BE2C (cell line): Measurements from ENCODE around the gene RSPO1.

Experiments
- DNase-seq: peaks from one replicate; pipeline ENCODE4 v3.0.0-alpha.2; 2020
- H3K27me3 ChIP-seq: fragments of 250-450 bp; sonication (Bioruptor Pico); 2 replicates; pipeline ENCODE4 v1.5.1; 2020; ENCODE audit warnings: mild to moderate bottlenecking
- H3K36me3 ChIP-seq: fragments of 250-450 bp; sonication (Bioruptor Pico); 2 replicates; pipeline ENCODE4 v1.5.1; 2020; ENCODE audit warnings: mild to moderate bottlenecking
- H3K4me1 ChIP-seq: fragments of 250-450 bp; sonication (Bioruptor Pico); 2 replicates; pipeline ENCODE4 v1.5.1; 2020
- H3K4me3 ChIP-seq: 2 replicates; pipeline ENCODE4 v1.5.1; 2011; ENCODE audit warnings: low read depth, low read length
- H3K9me3 ChIP-seq: fragments of 250-450 bp; sonication (Bioruptor Pico); 2 replicates; pipeline ENCODE4 v1.5.1; 2020
- TF ChIP-seq, protein P1 (sequence below): IDR thresholded peaks from 2 replicates; pipeline ENCODE4 v1.5.1; 2012; ENCODE audit warnings: mild to moderate bottlenecking, low read depth, low read length

Gene RSPO1

DNA sequence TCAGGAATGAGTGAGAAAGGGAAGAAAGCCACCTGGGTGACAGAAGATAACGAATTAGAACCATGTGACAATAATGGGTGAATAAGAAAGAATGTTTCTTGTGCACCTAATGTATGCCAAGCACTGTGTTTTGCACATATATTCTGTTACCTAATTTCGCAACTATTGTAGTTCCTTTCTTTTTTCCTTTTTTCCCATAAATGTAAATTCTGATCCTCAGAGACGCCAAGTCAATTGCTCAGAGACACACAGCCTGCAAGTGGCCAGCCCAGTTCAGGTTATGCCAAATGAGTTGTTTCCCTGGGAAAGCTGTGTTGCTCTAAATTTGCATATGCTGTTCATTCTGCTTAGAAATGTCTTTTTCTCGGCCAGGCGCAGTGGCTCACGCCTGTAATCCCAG, 1.7 kb upstream of the RSPO1 start:
- Histone ChIP-seq H3K9me3 (no peaks in the 10 kb centered on the region), H3K4me3 (no peak overlapping the region), H3K4me1 (no peaks in the 10 kb centered on the region), H3K27me3 (peaks cover 48% of the 10 kb centered on the region), H3K36me3 (no peaks in the 10 kb centered on the region)
- DNase-seq: no peak
- TF ChIP-seq, protein P1, sequence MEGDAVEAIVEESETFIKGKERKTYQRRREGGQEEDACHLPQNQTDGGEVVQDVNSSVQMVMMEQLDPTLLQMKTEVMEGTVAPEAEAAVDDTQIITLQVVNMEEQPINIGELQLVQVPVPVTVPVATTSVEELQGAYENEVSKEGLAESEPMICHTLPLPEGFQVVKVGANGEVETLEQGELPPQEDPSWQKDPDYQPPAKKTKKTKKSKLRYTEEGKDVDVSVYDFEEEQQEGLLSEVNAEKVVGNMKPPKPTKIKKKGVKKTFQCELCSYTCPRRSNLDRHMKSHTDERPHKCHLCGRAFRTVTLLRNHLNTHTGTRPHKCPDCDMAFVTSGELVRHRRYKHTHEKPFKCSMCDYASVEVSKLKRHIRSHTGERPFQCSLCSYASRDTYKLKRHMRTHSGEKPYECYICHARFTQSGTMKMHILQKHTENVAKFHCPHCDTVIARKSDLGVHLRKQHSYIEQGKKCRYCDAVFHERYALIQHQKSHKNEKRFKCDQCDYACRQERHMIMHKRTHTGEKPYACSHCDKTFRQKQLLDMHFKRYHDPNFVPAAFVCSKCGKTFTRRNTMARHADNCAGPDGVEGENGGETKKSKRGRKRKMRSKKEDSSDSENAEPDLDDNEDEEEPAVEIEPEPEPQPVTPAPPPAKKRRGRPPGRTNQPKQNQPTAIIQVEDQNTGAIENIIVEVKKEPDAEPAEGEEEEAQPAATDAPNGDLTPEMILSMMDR: no peak

DNA sequence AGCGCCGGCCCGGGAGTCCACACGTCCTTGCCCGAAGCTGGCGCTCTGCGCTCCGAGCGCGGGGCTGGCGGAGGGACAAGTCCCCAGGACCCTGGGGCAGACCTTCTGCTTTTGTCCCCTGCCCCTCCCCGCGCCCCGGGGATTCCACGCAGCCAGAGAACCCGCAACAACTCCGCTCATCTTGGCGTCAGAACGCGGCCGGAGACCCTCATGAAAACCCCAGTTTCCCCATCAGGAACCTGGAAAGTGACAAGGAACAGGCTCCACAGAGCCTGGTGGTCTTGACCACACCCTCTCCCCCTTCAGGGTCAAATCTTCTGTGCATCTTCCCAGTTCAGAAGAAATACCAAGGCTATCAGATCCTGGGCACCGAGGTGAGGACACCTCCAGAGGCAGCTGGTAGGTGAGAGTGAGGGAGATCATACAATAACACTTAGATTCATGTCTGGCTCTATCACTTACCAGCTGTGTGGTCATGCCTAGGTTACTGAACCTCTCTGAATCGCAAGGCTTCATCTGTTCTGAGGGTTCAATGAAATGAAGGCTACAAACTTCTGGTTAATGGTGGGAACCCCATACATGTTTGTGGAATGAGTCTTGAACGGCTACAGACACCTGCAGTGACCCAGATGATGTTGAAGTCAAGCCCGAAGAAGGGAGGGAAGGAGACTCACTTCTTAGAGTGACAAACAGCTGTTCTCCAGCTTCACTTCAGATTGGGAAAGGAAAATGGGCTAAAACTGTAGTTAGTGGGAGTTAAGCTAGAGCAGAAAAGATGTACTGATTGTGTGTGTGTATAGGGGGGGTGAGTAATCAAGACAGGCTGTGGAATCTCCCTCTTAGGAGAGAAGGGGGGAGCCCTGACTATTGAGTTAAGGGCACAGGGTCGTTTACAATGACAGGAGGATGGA, 555 bp upstream of the RSPO1 start:
- DNase-seq: no peak
- Histone ChIP-seq H3K4me1 (no peaks in the 10 kb centered on the region), H3K27me3 (peaks cover 48% of the 10 kb centered on the region), H3K36me3 (no peaks in the 10 kb centered on the region), H3K4me3 (no peak overlapping the region), H3K9me3 (no peaks in the 10 kb centered on the region)
- TF ChIP-seq, protein P1: no peak

DNA sequence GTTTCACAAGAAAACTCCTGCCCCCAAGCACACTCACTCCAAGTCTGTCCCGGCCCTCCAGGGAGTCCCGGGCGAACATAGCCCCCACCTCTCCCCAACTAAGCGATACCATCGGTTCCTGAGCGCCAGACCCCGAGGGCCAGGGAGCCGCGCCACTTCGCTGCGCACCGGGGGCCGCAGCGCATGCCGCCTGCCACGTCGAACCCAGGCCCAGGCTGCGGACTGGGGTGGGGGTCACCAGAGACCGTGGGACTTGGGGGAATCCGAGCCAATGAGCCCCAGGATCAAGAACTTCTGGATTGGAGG, 801 bp downstream of the RSPO1 start:
- Histone ChIP-seq H3K9me3 (no peaks in the 10 kb centered on the region), H3K27me3 (peaks cover 48% of the 10 kb centered on the region), H3K36me3 (no peaks in the 10 kb centered on the region), H3K4me1 (no peaks in the 10 kb centered on the region), H3K4me3 (no peak overlapping the region)
- peak; percentile 16 for DNase-seq
- TF ChIP-seq, protein P1: no peak

DNA sequence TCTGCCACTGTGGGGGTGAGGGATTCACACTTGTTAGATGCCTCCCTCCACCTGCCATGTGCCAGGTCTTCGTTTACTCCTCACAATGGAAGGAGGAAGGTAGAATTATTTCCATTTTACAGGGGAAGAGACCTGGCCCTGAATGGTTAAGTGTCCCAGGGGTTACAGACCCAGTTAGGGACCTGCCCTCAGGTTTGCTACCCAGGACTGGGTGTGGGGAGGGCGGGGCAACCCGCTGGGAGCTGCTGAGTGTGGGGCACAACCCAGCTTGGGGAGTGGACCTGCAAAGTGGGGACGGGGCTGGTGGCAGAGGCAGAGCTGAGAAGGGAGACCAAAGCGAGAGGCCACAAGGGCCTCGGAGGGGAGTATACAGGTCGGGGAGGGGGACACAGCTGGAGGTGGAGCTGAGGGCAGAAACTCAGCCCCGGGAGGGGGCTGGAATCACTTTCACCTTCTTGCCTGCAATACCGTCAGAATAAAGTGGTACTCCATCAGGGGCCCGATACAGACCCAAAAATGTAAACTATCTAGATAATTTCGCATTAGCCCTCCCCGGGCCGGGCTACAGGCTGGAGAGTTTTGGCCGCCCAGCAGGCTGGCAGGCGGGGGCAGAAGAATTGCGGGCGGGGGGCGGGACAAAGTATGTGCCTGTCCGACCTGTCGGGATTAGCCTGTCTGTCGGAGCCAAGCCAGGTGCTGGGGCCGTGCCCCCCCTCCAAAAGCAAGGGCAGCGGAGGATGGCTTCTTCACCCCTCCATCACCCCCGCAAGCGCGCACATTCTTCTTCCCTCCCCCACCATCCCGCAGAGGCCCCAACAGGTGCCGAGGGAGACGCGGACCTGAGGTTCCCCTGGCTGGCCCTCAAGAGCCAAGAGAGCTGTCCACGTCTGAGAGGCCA, 1.4 kb downstream of the RSPO1 start:
- Histone ChIP-seq H3K4me1 (no peaks in the 10 kb centered on the region), H3K27me3 (peaks cover 48% of the 10 kb centered on the region), H3K4me3 (no peak overlapping the region), H3K9me3 (no peaks in the 10 kb centered on the region), H3K36me3 (no peaks in the 10 kb centered on the region)
- TF ChIP-seq, protein P1: no peak
- no peak for DNase-seq

DNA sequence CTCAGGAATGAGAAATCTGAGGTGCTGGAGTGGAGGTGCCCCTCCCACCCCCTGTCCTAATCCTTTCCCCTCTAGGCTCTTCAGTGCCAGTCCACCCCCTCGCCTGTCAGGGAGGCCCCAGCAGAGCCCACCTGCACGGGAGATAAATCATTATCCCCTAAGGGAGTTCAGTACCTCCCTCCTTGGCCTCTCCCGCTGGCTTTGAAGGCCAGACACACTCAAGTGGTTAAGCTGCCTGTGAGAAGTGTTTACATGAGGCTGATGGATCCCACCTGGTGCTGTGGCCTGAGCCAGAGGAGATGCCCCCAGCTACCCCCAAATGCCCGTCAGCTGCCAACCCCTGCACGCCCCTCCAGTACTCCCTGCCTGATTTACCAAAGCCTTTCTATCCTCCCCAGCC, 3.7 kb downstream of the RSPO1 start:
- Histone ChIP-seq H3K9me3 (no peaks in the 10 kb centered on the region), H3K36me3 (no peaks in the 10 kb centered on the region), H3K4me1 (no peaks in the 10 kb centered on the region), H3K4me3 (no peak overlapping the region), H3K27me3 (peaks cover 45% of the 10 kb centered on the region)
- TF ChIP-seq, protein P1: no peak
- DNase-seq: no peak
